Muscle of leg (tissue), 16 donors: Measurements from ENCODE around the gene FAM118A. TPM values are rescaled to one million over a fixed set of nuclear protein-coding genes. Genes with fewer than 3 reads are reported as not detected.
A peak's percentile ranks its signal among the peaks of the same experiment; 100 is the strongest.
"Not testable (repeated sequence)": the region's sequence is repeated elsewhere in the genome, so short reads cannot be mapped to it uniquely, and the experiment has no call there.

ENCODE experiments used
- DNase-seq: peaks from one replicate; pipeline ENCODE4 v3.0.0; 2013
- H3K27ac ChIP-seq: one replicate; pipeline ENCODE4 v1.5.1; 2013; ENCODE audit warnings: mild to moderate bottlenecking, low read length, control low read depth
- H3K27me3 ChIP-seq: one replicate; pipeline ENCODE4 v1.6.1; 2013; ENCODE audit warnings: low read length; ENCODE audit not compliant: control insufficient read depth, insufficient read depth
- H3K36me3 ChIP-seq: one replicate; pipeline ENCODE4 v1.6.1; 2013; ENCODE audit warnings: low read length; ENCODE audit not compliant: control insufficient read depth, insufficient read depth
- H3K4me1 ChIP-seq: one replicate; pipeline ENCODE4 v1.6.1; 2013; ENCODE audit warnings: low read length; ENCODE audit not compliant: control insufficient read depth, insufficient read depth
- H3K4me3 ChIP-seq: one replicate; pipeline ENCODE4 v1.5.1; 2013; ENCODE audit warnings: low read length, control low read depth
- H3K9me3 ChIP-seq: replicated peaks from 2 replicates; pipeline ENCODE4 v1.6.1; 2013; ENCODE audit warnings: low read depth, low read length; ENCODE audit not compliant: control insufficient read depth
- WGBS: methylation state at CpG from one replicate; pipeline ENCODE4 v1.1.5; 2013; ENCODE audit warnings: missing lambda C conversion rate; ENCODE audit not compliant: insufficient coverage; 5-methylcytosine and 5-hydroxymethylcytosine counted together
- long read RNA-seq, 11 donors: transcript quantifications; one replicate each; lab custom pipeline, GENCODE V29; 2026
- polyA plus RNA-seq, 8 donors: library from polyadenylated mRNA; unstranded; fragments of 120-200 nt; gene quantifications; one replicate each; pipeline versions ENCODE4 v1.2.1 to v1.2.3, GENCODE V29; 2013; ENCODE audit warnings: inconsistent platforms in 1 of 8, low replicate concordance in 1 of 8; ENCODE audit not compliant: insufficient read length in 8 of 8, insufficient read depth in 1 of 8
- total RNA-seq: library from RNA; stranded (reverse); fragments of 120-200 nt; gene quantifications from one replicate; pipeline ENCODE4 v1.2.4, GENCODE V29; 2013

FAM118A gene
- total RNA-seq, result 16.9 TPM
- 10 to 100 TPM; 13.4 to 30.0 (median 19.3) TPM for polyA plus RNA-seq
- long read RNA-seq, donor 1, partial matches to known transcripts, result 0 of 2 reads
- long read RNA-seq, donor 1, other reads (novel, unspliced or antisense), result 0 of 2 reads
- long read RNA-seq, donor 2, result 0 reads
- long read RNA-seq, donor 3, partial matches to known transcripts, result 0 of 3 reads
- long read RNA-seq, donor 3, other reads (novel, unspliced or antisense), result 0 of 3 reads
- long read RNA-seq, donor 4, partial matches to known transcripts, result 0 of 4 reads
- long read RNA-seq, donor 4, other reads (novel, unspliced or antisense), result 0 of 4 reads
- long read RNA-seq, donor 5, partial matches to known transcripts, result 8 of 10 reads
- long read RNA-seq, donor 5, other reads (novel, unspliced or antisense), result 0 of 10 reads
- long read RNA-seq, donor 6, partial matches to known transcripts, result 0 of 5 reads
- long read RNA-seq, donor 6, other reads (novel, unspliced or antisense), result 0 of 5 reads
- long read RNA-seq, donor 7, partial matches to known transcripts, result 0 of 3 reads
- long read RNA-seq, donor 7, other reads (novel, unspliced or antisense), result 0 of 3 reads
- long read RNA-seq, donor 8, partial matches to known transcripts, result 0 of 4 reads
- long read RNA-seq, donor 8, other reads (novel, unspliced or antisense), result 0 of 4 reads
- long read RNA-seq, donor 9, result 0 reads
- long read RNA-seq, donor 10, partial matches to known transcripts, result 0 of 3 reads
- long read RNA-seq, donor 10, other reads (novel, unspliced or antisense), result 0 of 3 reads
- long read RNA-seq, donor 11, partial matches to known transcripts, result 0 of 1 reads
- long read RNA-seq, donor 11, other reads (novel, unspliced or antisense), result 0 of 1 reads

DNA sequence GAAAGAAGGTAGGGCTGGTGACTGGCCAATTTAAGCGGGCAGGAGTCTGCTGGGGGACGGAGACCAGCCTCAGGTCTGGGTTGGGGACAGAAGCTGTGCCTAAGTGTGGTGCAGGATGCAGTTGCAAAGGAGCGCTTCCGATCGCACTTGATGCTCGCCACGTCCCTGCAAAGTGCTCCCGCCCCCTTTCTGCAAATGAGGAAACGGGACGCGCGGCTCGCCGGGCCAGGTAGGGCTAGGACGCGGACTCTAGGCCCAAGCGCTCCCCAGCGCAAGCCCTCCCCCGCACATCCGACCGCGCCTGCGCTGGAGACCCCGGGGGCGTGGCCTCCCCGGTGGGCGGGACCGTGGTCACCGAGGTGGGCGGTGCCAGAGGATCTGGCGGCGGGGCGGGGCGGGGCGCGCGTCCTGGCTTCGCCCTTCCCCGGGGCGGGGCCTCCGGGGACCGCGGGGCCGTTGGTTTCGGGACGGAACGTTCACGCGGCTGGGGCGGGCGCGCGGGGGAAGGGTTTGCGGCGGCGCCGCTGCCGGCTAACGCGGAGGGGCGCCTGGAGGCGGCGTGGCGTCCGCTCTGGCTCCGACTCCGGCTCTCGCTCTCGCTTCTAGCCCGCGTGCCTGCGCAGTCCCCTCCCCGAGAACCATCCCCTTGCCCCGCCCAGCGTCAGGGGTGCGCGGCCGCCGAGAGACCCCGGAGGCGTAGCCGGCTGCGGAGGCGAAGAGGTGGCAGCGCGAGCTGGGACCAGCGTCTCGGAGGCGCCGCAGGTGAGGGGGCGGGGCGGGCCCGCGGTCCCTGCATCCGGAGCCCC, at the start of gene FAM118A:
TSS of gene FAM118A (plus strand) at position 513 of the 806 bp plus-strand sequence. CDS start 12,446 bp downstream, outside the sequence.
- Histone ChIP-seq H3K4me1 (peaks cover 23% of the 10 kb centered on the region), H3K4me3 (peak within 1 kb of the TSS; percentile 68), H3K36me3 (peaks cover 5% of the 10 kb centered on the region), H3K27me3 (peaks cover 2% of the 10 kb centered on the region), H3K9me3 (no peaks in the 10 kb centered on the region), H3K27ac (peak within 1 kb of the TSS; percentile 86)
- WGBS, result under 1% methylated on average over 95 of the region's 95 CpGs
- peak; percentile 97 for DNase-seq

GRCh38 chr22:45260395-45260759, 49.4 kb upstream of the FAM118A start:
- not testable (repeated sequence) for H3K9me3 ChIP-seq, H3K4me3 ChIP-seq, DNase-seq, H3K27ac ChIP-seq, H3K27me3 ChIP-seq, H3K36me3 ChIP-seq
- peaks cover 30% of the 10 kb centered on the region for H3K4me1 ChIP-seq
- WGBS, result 61% methylated on average over 4 of the region's 9 CpGs

DNA sequence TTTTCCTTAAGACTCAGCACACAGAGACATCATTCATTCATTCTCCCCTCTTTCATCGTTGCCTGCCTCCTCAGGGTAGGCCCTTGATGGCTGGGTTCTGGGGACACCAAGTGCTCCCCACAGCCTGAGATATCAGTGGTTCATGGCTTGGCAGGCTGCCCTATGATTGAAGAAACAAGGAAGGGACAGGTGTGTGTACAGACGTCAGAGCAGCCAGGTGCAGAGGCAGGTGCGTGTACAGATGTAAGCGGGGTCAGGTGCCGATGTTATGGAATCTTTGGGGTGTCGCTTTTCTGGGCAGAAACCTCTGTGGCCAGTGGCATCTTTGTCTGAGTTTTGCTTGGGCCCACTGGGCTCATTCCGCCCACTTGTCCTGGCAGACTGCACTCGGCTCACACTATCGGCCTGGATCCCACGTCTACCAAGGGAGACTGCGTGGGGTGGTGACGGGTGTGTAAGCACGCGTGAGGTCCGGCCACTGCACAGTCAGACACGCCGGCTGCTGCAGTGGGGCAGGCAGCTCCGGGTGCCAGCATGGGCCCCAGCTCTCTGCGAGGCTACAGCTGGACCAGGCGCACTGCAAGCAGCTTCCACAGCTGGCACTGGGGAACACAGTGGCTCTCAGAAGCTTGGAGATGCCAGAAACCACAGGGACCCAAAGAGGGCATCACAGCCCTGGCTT, 48.2 kb upstream of the FAM118A start:
- H3K4me3 ChIP-seq, result no peak overlapping the region
- H3K4me1 ChIP-seq, result peaks cover 30% of the 10 kb centered on the region
- no peaks in the 10 kb centered on the region for H3K27me3 ChIP-seq
- H3K36me3 ChIP-seq, result no peaks in the 10 kb centered on the region
- no peak for DNase-seq
- WGBS, result 64% methylated on average over 17 of the region's 20 CpGs
- no peak overlapping the region for H3K27ac ChIP-seq
- no peaks in the 10 kb centered on the region for H3K9me3 ChIP-seq

DNA sequence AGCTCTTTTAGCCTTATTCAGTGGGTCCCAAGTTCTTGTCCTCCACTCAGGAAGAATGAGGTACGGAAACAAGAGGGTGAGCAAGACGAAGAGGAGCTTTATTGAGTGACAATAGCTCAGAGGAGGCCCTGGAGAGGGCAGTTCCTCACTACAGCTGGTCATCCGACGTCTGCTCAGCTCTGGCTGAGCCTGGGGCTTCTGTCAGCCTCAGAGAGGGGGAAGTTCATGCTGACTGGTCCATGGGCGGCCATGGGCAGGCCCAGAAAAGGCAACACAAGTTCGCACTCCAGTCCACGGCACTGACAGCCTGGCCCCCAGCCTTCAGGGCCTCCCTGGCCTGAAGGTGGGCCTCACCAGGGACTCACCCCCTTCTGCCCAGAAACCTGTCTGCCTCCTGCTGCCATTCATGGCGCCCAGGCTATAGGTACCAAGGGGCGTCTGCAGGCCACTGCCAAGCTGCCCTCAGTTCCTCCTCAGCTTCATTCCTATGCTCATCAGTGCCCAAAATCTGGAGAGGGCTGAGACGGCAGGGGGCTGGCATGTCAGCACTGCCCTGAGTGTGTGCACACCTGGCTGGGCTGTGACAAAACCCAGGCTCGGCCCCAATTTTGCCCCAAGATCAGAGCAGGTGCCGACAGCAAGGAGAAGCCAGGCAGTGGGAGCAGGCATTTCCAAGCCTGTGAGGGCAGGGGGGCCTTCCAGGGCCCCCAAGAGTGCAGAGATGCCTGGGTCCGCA, 47.4 kb upstream of the FAM118A start:
- Histone ChIP-seq H3K27me3 (no peaks in the 10 kb centered on the region), H3K4me1 (peaks cover 30% of the 10 kb centered on the region), H3K27ac (no peak overlapping the region), H3K9me3 (no peaks in the 10 kb centered on the region), H3K4me3 (no peak overlapping the region), H3K36me3 (no peaks in the 10 kb centered on the region)
- no peak for DNase-seq
- 62% methylated on average over 11 of the region's 13 CpGs for WGBS

DNA sequence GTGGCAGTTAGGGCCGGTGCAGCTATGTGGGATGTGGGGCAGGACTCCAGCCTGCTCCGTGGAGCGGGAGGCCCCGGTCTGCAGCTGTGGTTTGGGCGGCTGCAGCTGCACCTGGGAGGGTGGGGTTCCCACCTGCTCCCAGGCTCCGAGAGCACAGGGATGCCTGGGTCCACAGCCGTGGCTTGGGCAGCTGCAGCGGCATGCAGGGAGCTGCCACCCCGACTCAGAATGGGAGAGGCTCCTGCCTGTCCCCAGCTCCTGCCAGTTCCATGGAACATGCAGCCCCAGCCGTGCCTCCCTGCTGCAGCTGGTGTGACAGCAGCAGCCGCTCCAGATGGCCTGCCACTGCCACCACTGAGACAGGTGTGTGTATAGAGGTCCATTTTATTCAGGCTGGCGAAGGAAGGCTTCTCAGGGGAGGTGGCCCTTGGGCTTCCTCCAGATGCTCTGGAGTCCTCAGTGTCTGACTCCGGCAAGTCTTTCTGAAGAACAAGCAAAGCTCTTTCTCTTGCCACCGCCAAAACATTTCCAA, 46.7 kb upstream of the FAM118A start:
- no peak overlapping the region for H3K27ac ChIP-seq

DNA sequence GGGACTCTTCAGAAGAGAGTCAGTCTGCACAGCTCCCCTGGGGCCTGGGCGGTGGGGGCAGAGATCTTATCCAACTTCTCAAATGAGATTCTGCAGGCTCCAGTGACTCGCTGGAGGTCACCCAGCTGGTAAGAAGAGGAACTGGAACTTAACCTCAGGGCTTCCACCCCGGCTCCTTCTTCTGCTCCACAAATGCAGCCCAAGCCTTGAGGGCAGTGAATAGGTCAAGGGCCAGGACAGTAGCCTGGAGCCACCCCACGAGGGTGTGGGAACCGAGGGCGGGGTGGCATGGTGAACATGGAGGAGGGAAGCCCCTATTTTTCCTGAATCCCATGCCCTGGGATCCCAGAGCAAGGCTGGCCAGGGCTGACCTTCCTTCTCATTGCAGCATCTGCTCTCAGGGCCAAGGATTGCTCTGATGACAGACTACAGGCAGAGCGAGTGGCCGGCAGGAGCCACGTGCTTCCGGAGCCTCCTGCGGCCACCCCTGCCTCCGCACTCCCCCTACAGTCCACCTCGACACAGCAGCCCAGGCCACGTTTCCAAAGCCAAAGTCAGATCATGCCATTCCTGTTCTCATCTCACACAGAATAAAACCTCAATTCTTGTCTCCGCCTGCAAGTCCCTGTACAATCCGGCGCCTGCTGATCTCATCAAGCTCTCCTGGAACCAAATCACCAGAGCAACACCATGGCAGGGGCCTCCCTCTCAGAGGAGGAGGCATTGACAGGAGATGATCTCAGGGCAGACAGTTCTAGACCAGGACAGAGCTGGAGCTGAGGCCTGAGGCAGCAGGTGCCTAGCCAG, 46.1 kb upstream of the FAM118A start:
- Histone ChIP-seq H3K27me3 (peaks cover 5% of the 10 kb centered on the region), H3K9me3 (no peaks in the 10 kb centered on the region), H3K4me3 (no peak overlapping the region), H3K27ac (peak overlapping the region; percentile 42), H3K4me1 (peaks cover 34% of the 10 kb centered on the region), H3K36me3 (no peaks in the 10 kb centered on the region)
- 8% methylated on average over 11 of the region's 17 CpGs for WGBS
- DNase-seq, result peak; percentile 87

More for the DNA sequence above, 46.7 kb upstream of the FAM118A start:
- peaks cover 5% of the 10 kb centered on the region for H3K27me3 ChIP-seq
- H3K36me3 ChIP-seq, result no peaks in the 10 kb centered on the region
- H3K4me3 ChIP-seq, result no peak overlapping the region
- no peaks in the 10 kb centered on the region for H3K9me3 ChIP-seq
- WGBS, result 64% methylated on average over 12 of the region's 14 CpGs
- no peak for DNase-seq
- peaks cover 32% of the 10 kb centered on the region for H3K4me1 ChIP-seq

DNA sequence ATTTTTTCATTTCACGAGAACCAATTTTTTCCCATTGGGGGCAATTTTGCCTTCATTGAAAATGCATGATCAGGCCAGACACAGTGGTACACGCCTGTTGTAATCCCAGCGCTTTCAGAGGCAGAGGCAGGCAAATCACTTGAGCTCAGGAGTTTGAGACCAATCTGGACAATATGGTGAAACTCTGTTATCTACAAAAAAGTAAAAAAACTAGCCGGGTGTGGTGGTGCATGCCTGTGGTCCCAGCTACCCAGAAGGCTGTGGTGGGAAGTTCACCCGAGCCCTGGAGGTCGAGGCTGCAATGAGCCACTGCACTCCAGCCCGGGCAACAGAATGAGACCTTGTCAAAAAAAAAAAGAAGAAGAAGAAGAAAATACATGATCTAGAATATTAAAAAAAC, 44.2 kb upstream of the FAM118A start:
- H3K9me3 ChIP-seq, result no peaks in the 10 kb centered on the region
- no peak for DNase-seq
- 74% methylated on average over 3 of the region's 7 CpGs for WGBS
- no peaks in the 10 kb centered on the region for H3K36me3 ChIP-seq
- no peak overlapping the region for H3K4me3 ChIP-seq
- H3K4me1 ChIP-seq, result peaks cover 48% of the 10 kb centered on the region
- H3K27me3 ChIP-seq, result peaks cover 18% of the 10 kb centered on the region
- H3K27ac ChIP-seq, result no peak overlapping the region

- 0% methylated on average over 17 of the region's 47 CpGs for WGBS
- Histone ChIP-seq H3K27me3 (peaks cover 19% of the 10 kb centered on the region), H3K9me3 (no peaks in the 10 kb centered on the region), H3K27ac (peak overlapping the region; percentile 18), H3K36me3 (no peaks in the 10 kb centered on the region), H3K4me3 (peak overlapping the region; percentile 48), H3K4me1 (peaks cover 48% of the 10 kb centered on the region)
- peak; percentile 70 for DNase-seq
These were observed 41.4 kb upstream of the FAM118A start for GRCh38 chr22:45268167-45268957.
